Ammon's horn (tissue), 1 donor: ENCODE measurements around the gene FRY.

Experiments
- DNase-seq: peaks from one replicate; pipeline ENCODE4 v3.0.0-alpha.2; 2016; ENCODE audit warnings: low spot score

FRY gene

GRCh38 chr13:32175943-32176342 is 144.4 kb downstream of the FRY start:
- no peak for DNase-seq

GRCh38 chr13:32176696-32177095 is 145.1 kb downstream of the FRY start:
- no peak for DNase-seq

- no peak for DNase-seq
Measured at GRCh38 chr13:32178763-32179162, 147.2 kb downstream of the FRY start.

GRCh38 chr13:32179708-32180107 is 148.1 kb downstream of the FRY start:
- DNase-seq: no peak

GRCh38 chr13:32187651-32188050 is 156.1 kb downstream of the FRY start:
- DNase-seq: no peak

- DNase-seq: no peak
Measured at GRCh38 chr13:32191452-32191998, 160.0 kb downstream of the FRY start.

GRCh38 chr13:32195713-32196112 is 164.1 kb downstream of the FRY start:
- DNase-seq: no peak

- DNase-seq: no peak
Measured at GRCh38 chr13:32199168-32199567, 167.6 kb downstream of the FRY start.

- DNase-seq: no peak
Measured at GRCh38 chr13:32200741-32201140, 169.2 kb downstream of the FRY start.

- no peak for DNase-seq
Measured at GRCh38 chr13:32201809-32202208, 170.2 kb downstream of the FRY start.

GRCh38 chr13:32202268-32202667 is 170.7 kb downstream of the FRY start:
- DNase-seq: no peak

- DNase-seq: no peak
Measured at GRCh38 chr13:32203221-32203620, 171.6 kb downstream of the FRY start.

GRCh38 chr13:32203736-32204135 is 172.2 kb downstream of the FRY start:
- no peak for DNase-seq

GRCh38 chr13:32205431-32206096 is 174.0 kb downstream of the FRY start:
- DNase-seq: no peak

GRCh38 chr13:32206097-32206740 is 174.6 kb downstream of the FRY start:
- no peak for DNase-seq

GRCh38 chr13:32208860-32209259 is 177.3 kb downstream of the FRY start:
- no peak for DNase-seq

- DNase-seq: no peak
Measured at GRCh38 chr13:32209652-32210051, 178.1 kb downstream of the FRY start.

GRCh38 chr13:32210101-32210500 is 178.5 kb downstream of the FRY start:
- DNase-seq: no peak

GRCh38 chr13:32211813-32212212 is 180.2 kb downstream of the FRY start:
- DNase-seq: no peak

- no peak for DNase-seq
Measured at GRCh38 chr13:32212421-32212820, 180.8 kb downstream of the FRY start.

GRCh38 chr13:32213626-32214025 is 182.1 kb downstream of the FRY start:
- no peak for DNase-seq

GRCh38 chr13:32214071-32214470 is 182.5 kb downstream of the FRY start:
- no peak for DNase-seq

GRCh38 chr13:32216281-32216680 is 184.7 kb downstream of the FRY start:
- no peak for DNase-seq
